GM12878 (cell line): ENCODE data around the gene SFN. TPM values are rescaled to one million over a fixed set of nuclear protein-coding genes. Genes with fewer than 3 reads are reported as not detected.
"Not testable (repeated sequence)": the region's sequence is repeated elsewhere in the genome, so short reads cannot be mapped to it uniquely, and the experiment has no call there.

Experiments
- ATAC-seq: fragments of 200-7000 bp; cut with Tn5 transposase; 3 replicates; pipeline ENCODE4 v1.9.1; 2020; ENCODE audit warnings: mild to moderate bottlenecking, moderate library complexity
- BruUV-seq: library from RNA; stranded (reverse); fragments of 400-500 nt; replicated peaks from 2 replicates; lab custom pipeline; 2021; lab: Mats Ljungman, UMichigan
- CTCF ChIA-PET: fragments of 300-600 bp; sonication (Branson Sonifier 250); formaldehyde crosslinking; extraction: SDS; loops from one replicate; lab custom pipeline; 2021; ENCODE audit warnings: inconsistent platforms; lab: Yijun Ruan, JAX
- POLR2A ChIA-PET: fragments of 350-600 bp; formaldehyde crosslinking; extraction: SDS; loops from one replicate; lab custom pipeline; 2021; ENCODE audit warnings: inconsistent platforms; lab: Charles Lee
- RAD21 ChIA-PET: fragments of 300-600 bp; sonication (Branson Sonifier 250); formaldehyde crosslinking; loops from one replicate; lab custom pipeline; 2023; ENCODE audit warnings: antibody characterized with exemption; ENCODE audit not compliant: unreplicated experiment; lab: Charles Lee
- SMC1A ChIA-PET: fragments of 300-600 bp; sonication (Branson Sonifier 250); formaldehyde crosslinking; loops from one replicate; lab custom pipeline; 2023; ENCODE audit not compliant: unreplicated experiment, uncharacterized antibody; lab: Charles Lee
- DNase-seq: peaks from one replicate; pipeline ENCODE4 v3.0.0-alpha.2; 2011; ENCODE audit warnings: low read depth, low spot score
- FAIRE-seq: peaks from 3 replicates; lab custom pipeline; 2011; peaks lifted over from hg19 to GRCh38; lab: Jason Lieb, UNC
- H2AFZ ChIP-seq: 2 replicates; pipeline ENCODE4 v1.6.0; 2011; ENCODE audit warnings: low read depth, low read length, control low read depth; ENCODE audit not compliant: control insufficient read depth
- H3K27ac ChIP-seq: 2 replicates; pipeline ENCODE4 v1.5.1; 2011; ENCODE audit warnings: control low read depth; ENCODE audit not compliant: control insufficient read depth, insufficient read depth
- H3K27me3 ChIP-seq, 2 experiments: replicated peaks in 1 of 2; 2 replicates each; pipeline versions ENCODE4 v1.6.0 to v1.6.1; 2011; ENCODE audit warnings: low read length in 1 of 2; ENCODE audit not compliant: control insufficient read depth in 2 of 2, insufficient read depth in 2 of 2
- H3K36me3 ChIP-seq, 2 experiments: 2 replicates each; pipeline ENCODE4 v1.5.1; 2011; ENCODE audit warnings: low read length in 1 of 2; ENCODE audit not compliant: control insufficient read depth in 2 of 2, insufficient read depth in 2 of 2
- H3K4me1 ChIP-seq: 2 replicates; pipeline ENCODE4 v1.6.1; 2011; ENCODE audit warnings: mild to moderate bottlenecking, low read length, moderate library complexity, mixed read lengths; ENCODE audit not compliant: control insufficient read depth, insufficient read depth
- H3K4me2 ChIP-seq: 2 replicates; pipeline ENCODE4 v1.6.0; 2011; ENCODE audit warnings: control low read depth; ENCODE audit not compliant: control insufficient read depth, insufficient read depth
- H3K4me3 ChIP-seq: fragments of 200-600 bp; sonication (generic); 2 replicates; pipeline ENCODE4 v1.5.1; 2016
- H3K79me2 ChIP-seq: 2 replicates; pipeline ENCODE4 v1.6.0; 2011; ENCODE audit warnings: low read length; ENCODE audit not compliant: control insufficient read depth, insufficient read depth
- H3K9ac ChIP-seq: 2 replicates; pipeline ENCODE4 v1.8.0; 2011; ENCODE audit warnings: low read length, control low read depth, mixed read lengths; ENCODE audit not compliant: control insufficient read depth, insufficient read depth
- H3K9me3 ChIP-seq: replicated peaks from 3 replicates; pipeline ENCODE4 v1.5.1; 2011; ENCODE audit warnings: mild to moderate bottlenecking, low read length; ENCODE audit not compliant: control insufficient read depth, insufficient read depth
- H4K20me1 ChIP-seq: 2 replicates; pipeline ENCODE4 v1.6.0; 2011; ENCODE audit not compliant: control insufficient read depth, insufficient read depth
- POLR2AphosphoS5 ChIP-seq: IDR thresholded peaks from 2 replicates; pipeline ENCODE4 v1.6.1; 2011; ENCODE audit warnings: mild to moderate bottlenecking, low read length, inconsistent platforms
- WGBS: methylation state at CpG from one replicate; pipeline ENCODE4 v1.1.6; 2016; ENCODE audit warnings: low lambda C conversion rate; ENCODE audit not compliant: insufficient replicate concordance, insufficient coverage; ENCODE audit errors: missing lambda C conversion rate; 5-methylcytosine and 5-hydroxymethylcytosine counted together
- in situ Hi-C: fragments of 300-500 bp; cut with MboI; formaldehyde crosslinking; loops from 9 replicates; pipeline ENCODE4 v1.14.3; 2018; ENCODE audit warnings: mixed read lengths
- intact Hi-C: fragments of 100-400 bp; cut with micrococcal nuclease; formaldehyde crosslinking; loops from one replicate; pipeline ENCODE4 v1.14.2; 2022; ENCODE audit not compliant: unreplicated experiment
- polyA plus RNA-seq, 11 experiments: library from polyadenylated mRNA; depleted of rRNA in 4 of 11; unstranded in 6 of 11; stranded (reverse) in 5 of 11; fragments of >200 nt; fragmentation: Nextera tagmentation in 4 of 11; fragmentation: Illumina TruSeq in 1 of 11; extraction: Ambion mirVana in 4 of 11; extraction: Trizol in 1 of 11; gene quantifications; 1 replicate in 1 of 11; 2 replicates in 10 of 11; pipeline versions ENCODE4 v1.2.1 to v1.2.3, GENCODE V29; 2011 to 2016; ENCODE audit warnings: inconsistent platforms in 2 of 11, missing spikeins in 2 of 11, low read depth in 1 of 11
- total RNA-seq, 4 experiments: library from RNA; depleted of rRNA in 3 of 4; stranded (reverse); fragments of >200 nt in 3 of 4; fragmentation: Illumina TruSeq in 1 of 4; extraction: Trizol in 1 of 4; gene quantifications; 2 replicates each; pipeline versions ENCODE4 v1.2.1 to v1.2.3, GENCODE V29; 2013 to 2021

Gene SFN
- total and polyA plus RNA-seq, 10 of the 15 experiments (the other 5 are each of a cell fraction or from before 2014, with no cell fraction given): 0.19 to 2.9 (median 1.0) TPM

GRCh38 chr1:26879793-26880192, 16.8 kb downstream of the SFN start:
- Histone ChIP-seq H3K9ac (no peak overlapping the region), H3K36me3 (peaks cover 15 to 34% of the 10 kb centered on the region in 2 experiments)

GRCh38 chr1:26881611-26882010, 18.7 kb downstream of the SFN start:
- CTCF ChIA-PET: interaction anchor here (0.5 to 3.3 kb wide), 14 partner anchors 8 to 382 kb away, joined by 3 to 27 read pairs (median 4); partner anchors contain the start of gene GPN2
- H3K4me3 ChIP-seq, H3K9me3 ChIP-seq, DNase-seq, H3K27ac ChIP-seq, intact Hi-C loops, H2AFZ ChIP-seq, H3K4me2 ChIP-seq, in situ Hi-C loops, H4K20me1 ChIP-seq, FAIRE-seq, H3K9ac ChIP-seq, ATAC-seq, BruUV-seq, H3K27me3 ChIP-seq, H3K79me2 ChIP-seq, H3K4me1 ChIP-seq: not testable (repeated sequence)
- SMC1A ChIA-PET: interaction anchor here (0.7 to 2.7 kb wide), 5 partner anchors 8 to 282 kb away, joined by 3 to 10 read pairs (median 4); partner anchors contain the start of gene GPN2
- RAD21 ChIA-PET: interaction anchor here (0.6 to 1.8 kb wide), 4 partner anchors 17 to 91 kb away, joined by 3 to 7 read pairs (median 4); no protein-coding TSS in a partner anchor
- POLR2A ChIA-PET: interaction anchor here (0.6 to 1.6 kb wide), 3 partner anchors 23 to 61 kb away, joined by 3 to 4 read pairs (median 3); no protein-coding TSS in a partner anchor
- peaks cover 19 to 40% of the 10 kb centered on the region in 2 experiments for H3K36me3 ChIP-seq
- 95% methylated on average over 6 of the region's 6 CpGs for WGBS

More at GRCh38 chr1:26879793-26880192, 16.8 kb downstream of the SFN start:
- ChIA-PET POLR2A (no interaction called here), SMC1A (interaction anchor here (3.4 kb wide), 1 partner anchor 90 kb away, joined by 19 read pairs; no protein-coding TSS in a partner anchor), CTCF (interaction anchor here (0.9 to 3.3 kb wide), 6 partner anchors 14 to 280 kb away, joined by 3 to 18 read pairs (median 7); no protein-coding TSS in a partner anchor), RAD21 (interaction anchor here (1.7 to 2.9 kb wide), 2 partner anchors 14 to 90 kb away, joined by 5 to 13 read pairs; no protein-coding TSS in a partner anchor)
- 95% methylated on average over 4 of the region's 4 CpGs for WGBS
- no peaks in the 10 kb centered on the region for H3K27me3 ChIP-seq
- no peaks in the 10 kb centered on the region for H3K79me2 ChIP-seq
- no peak for TF ChIP-seq POLR2AphosphoS5
- no peaks in the 10 kb centered on the region for H4K20me1 ChIP-seq
- ATAC-seq (no peak), DNase-seq (no peak), FAIRE-seq (no peak)
- no TSS peak for BruUV-seq
- H3K4me1 ChIP-seq: no peaks in the 10 kb centered on the region
- H3K4me2 ChIP-seq: no peak overlapping the region
- no peaks in the 10 kb centered on the region for H3K9me3 ChIP-seq
- H3K4me3 ChIP-seq: no peak overlapping the region
- no peak overlapping the region for H3K27ac ChIP-seq
- in situ Hi-C loops: loop anchor here (5.0 kb wide), 2 partner anchors 67 to 272 kb away; no protein-coding TSS in a partner anchor
- H2AFZ ChIP-seq: no peak overlapping the region
- intact Hi-C loops: loop anchor here (5.0 kb wide), 1 partner anchor 87 kb away; no protein-coding TSS in a partner anchor
